ENCODE data around the gene GMCL2.

- TF ChIP-seq POLR2A (IDR thresholded peaks at IDR 0.05; ENCODE audit: extremely low read depth, insufficient read length), result no peak
- TF ChIP-seq CTCF (IDR thresholded peaks at IDR 0.05; ENCODE audit: low read depth, low read length), result no peak
- no peak for TF ChIP-seq MAX (IDR thresholded peaks at IDR 0.05; ENCODE audit: low read depth, low read length)
Measured at GRCh38 chr5:178236126-178236525, 49.0 kb upstream of the GMCL2 start.
